GM18951 (cell line): Measurements from ENCODE around the gene PRSS56.
"Not testable (repeated sequence)": the region's sequence is repeated elsewhere in the genome, so short reads cannot be mapped to it uniquely, and the experiment has no call there.

ENCODE experiments used
- POLR2A ChIP-seq: IDR thresholded peaks from 4 replicates; pipeline ENCODE4 v1.6.1; 2011; ENCODE audit warnings: mild to moderate bottlenecking; ENCODE audit not compliant: insufficient read length, insufficient read depth; ENCODE audit errors: extremely low read depth
- in situ Hi-C: fragments of 300-500 bp; cut with MboI; formaldehyde crosslinking; loops from one replicate; pipeline ENCODE4 v1.12.0; 2022; ENCODE audit warnings: low sequenced_read_pairs, mixed read lengths, inconsistent platforms; ENCODE audit not compliant: unreplicated experiment

Gene PRSS56

DNA sequence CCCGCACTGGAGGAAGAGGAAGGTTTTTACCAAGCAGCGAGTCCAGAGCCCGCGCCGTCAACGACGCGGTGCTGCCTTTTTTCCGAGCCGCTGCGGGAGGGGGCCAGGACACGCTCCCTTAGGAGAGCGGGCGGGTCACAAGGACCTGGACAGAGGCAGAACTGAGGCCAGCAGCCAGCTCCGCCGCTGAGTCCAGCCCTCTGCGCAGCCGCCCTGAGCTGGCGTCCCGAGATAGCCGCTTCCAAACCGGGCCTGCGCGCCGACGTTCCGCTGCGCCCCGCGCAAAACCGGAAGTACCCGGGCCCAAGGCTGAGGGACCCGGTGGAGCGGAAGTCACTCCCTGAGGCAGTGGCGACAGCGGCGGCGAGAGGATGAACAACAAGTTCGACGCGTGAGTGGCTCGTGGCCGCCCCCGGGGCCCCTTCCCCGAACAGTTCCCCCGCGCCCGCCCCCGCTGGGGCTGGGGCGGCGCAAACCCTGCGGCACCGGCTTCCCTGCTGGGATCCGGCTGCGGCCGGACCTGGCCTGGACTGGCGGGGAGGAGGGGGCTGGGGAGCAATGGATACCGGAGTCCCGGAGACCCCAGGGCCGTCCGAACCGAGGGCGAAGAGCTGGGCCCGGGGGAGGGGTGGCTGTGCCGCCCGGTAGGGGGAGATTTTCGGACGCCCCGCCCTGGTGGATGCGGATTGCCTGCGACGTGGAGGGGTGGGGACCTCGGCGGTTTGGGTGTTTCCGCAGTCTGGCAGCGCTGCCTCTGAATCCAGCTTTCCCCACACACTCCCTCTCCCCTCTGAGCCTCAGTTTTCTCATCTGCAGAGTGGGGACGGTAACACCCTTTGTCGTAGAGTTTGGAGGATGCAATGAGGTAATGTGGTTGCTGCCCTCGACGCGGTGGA, 30.4 kb downstream of the PRSS56 start, which contains the start of the genes EIF4E2 and TIGD1:
TSS of gene EIF4E2 (plus strand) at position 336 of the 896 bp plus-strand sequence. CDS start at position 372, 36 bp downstream.
TSS of gene TIGD1 (minus strand) at position 204 of the 896 bp plus-strand sequence. CDS start 675 bp downstream, outside the sequence.
- TF ChIP-seq POLR2A, result peak; percentile 96
- in situ Hi-C loops, result no loop called here

- TF ChIP-seq POLR2A, result no peak
- in situ Hi-C loops, result no loop called here
Measured at GRCh38 chr2:232551250-232551638, 31.1 kb downstream of the PRSS56 start.

GRCh38 chr2:232551776-232552175, 31.6 kb downstream of the PRSS56 start:
- TF ChIP-seq POLR2A, result no peak
- in situ Hi-C loops, result no loop called here

- TF ChIP-seq POLR2A, result no peak
- in situ Hi-C loops, result no loop called here
Measured at GRCh38 chr2:232556426-232556825, 36.2 kb downstream of the PRSS56 start.

DNA sequence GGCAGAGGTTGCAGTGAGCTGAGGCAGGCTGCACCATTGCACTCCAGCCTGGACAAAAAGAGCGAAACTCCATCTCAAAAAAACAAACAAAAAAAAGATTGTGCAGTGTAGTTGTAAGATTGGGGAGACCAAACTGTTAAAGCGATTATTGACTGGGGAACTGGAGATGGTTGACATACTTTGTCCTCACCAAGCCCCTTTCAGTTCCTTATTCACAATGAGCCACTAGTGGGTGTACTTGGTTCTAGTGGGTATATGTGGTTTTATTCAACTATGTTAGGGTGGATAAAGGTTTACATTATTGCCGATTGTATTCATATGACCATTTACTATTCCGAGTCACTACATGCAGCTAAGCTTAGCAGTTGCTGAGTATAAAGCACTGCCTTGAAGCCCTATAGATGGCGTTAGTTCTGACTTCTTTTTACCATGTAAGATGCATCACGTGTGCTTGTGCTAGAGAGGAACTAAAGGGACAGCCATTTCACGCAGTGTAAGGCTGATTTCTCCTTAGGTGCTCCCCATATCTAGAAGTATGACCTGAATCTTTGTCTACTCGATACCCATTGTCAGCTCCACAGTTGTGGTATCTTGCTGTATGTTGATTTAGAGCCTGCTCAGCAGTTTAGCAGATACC, 42.4 kb downstream of the PRSS56 start:
- TF ChIP-seq POLR2A, result no peak
- in situ Hi-C loops, result no loop called here

- no peak for TF ChIP-seq POLR2A
- in situ Hi-C loops, result no loop called here
Measured at GRCh38 chr2:232563580-232563979, 43.4 kb downstream of the PRSS56 start.

- no peak for TF ChIP-seq POLR2A
- in situ Hi-C loops, result no loop called here
Measured at GRCh38 chr2:232567721-232568120, 47.5 kb downstream of the PRSS56 start.

- no peak for TF ChIP-seq POLR2A
- in situ Hi-C loops, result no loop called here
Measured at GRCh38 chr2:232568161-232568560, 48.0 kb downstream of the PRSS56 start.

GRCh38 chr2:232569541-232569940, 49.4 kb downstream of the PRSS56 start:
- TF ChIP-seq POLR2A, result no peak
- in situ Hi-C loops, result no loop called here

DNA sequence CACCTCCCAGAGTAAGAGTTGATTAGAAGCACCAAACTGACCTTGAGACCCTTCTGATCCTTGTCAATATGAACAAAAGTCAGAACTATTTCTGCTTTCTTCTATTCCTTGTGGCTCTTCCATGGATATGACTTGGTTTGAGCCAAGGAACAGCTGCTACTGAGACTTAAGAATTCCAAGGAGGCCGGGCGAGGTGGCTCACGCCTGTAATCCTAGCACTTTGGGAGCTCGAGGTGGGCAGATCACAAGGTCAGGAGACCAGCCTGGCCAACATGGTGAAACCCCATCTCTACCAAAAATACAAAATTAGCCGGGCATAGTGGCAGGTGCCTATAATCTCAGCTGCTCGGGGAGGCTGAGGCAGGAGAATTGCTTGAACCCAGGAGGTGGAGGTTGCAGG, 50.3 kb downstream of the PRSS56 start:
- in situ Hi-C loops, result not testable (repeated sequence)

- in situ Hi-C loops, result no loop called here
- TF ChIP-seq POLR2A, result no peak
Measured at GRCh38 chr2:232571026-232571474, 50.9 kb downstream of the PRSS56 start.

GRCh38 chr2:232573042-232573441, 52.9 kb downstream of the PRSS56 start:
- no peak for TF ChIP-seq POLR2A

GRCh38 chr2:232573771-232574435, 53.7 kb downstream of the PRSS56 start:
- in situ Hi-C loops, result no loop called here
- no peak for TF ChIP-seq POLR2A

More at GRCh38 chr2:232573042-232573441, 52.9 kb downstream of the PRSS56 start:
- in situ Hi-C loops, result no loop called here
